Lower leg skin (tissue), 3 donors: ENCODE measurements around the gene HMHB1.

Experiments
- POLR2A ChIP-seq, 2 donors: fragments of 450-650 bp; IDR thresholded peaks; one replicate each; pipeline ENCODE4 v1.6.1; 2016 to 2017; ENCODE audit warnings: antibody characterized with exemption in 2 of 2, mild to moderate bottlenecking in 1 of 2, moderate library complexity in 1 of 2
- TF ChIP-seq, protein P1 (sequence below), 3 donors: fragments of 450-650 bp; IDR thresholded peaks; one replicate each; pipeline ENCODE4 v1.5.1; 2016; ENCODE audit warnings: antibody characterized with exemption in 3 of 3, mild to moderate bottlenecking in 3 of 3, moderate library complexity in 2 of 3

DNA sequence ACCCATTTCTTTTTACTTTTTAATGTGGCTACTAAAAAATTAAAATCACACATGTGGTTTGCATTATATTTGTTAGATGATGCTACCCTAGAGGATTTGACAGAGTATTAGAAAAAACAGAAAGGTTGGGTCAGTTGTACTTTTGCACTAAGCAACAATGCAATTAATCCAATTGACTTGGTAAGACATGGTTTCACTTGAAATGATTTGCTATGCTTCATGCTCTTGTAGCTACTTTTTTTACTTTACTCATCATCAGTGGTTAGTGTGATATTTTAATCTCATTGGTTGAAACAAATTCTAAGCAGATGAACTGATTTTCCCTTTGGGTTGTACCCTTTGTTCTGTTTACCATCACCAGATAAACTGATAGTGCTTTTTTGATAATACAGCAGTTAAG, 39.4 kb downstream of the HMHB1 start:
- TF ChIP-seq POLR2A (IDR thresholded peaks at IDR 0.05): no peak
- TF ChIP-seq, protein P1, sequence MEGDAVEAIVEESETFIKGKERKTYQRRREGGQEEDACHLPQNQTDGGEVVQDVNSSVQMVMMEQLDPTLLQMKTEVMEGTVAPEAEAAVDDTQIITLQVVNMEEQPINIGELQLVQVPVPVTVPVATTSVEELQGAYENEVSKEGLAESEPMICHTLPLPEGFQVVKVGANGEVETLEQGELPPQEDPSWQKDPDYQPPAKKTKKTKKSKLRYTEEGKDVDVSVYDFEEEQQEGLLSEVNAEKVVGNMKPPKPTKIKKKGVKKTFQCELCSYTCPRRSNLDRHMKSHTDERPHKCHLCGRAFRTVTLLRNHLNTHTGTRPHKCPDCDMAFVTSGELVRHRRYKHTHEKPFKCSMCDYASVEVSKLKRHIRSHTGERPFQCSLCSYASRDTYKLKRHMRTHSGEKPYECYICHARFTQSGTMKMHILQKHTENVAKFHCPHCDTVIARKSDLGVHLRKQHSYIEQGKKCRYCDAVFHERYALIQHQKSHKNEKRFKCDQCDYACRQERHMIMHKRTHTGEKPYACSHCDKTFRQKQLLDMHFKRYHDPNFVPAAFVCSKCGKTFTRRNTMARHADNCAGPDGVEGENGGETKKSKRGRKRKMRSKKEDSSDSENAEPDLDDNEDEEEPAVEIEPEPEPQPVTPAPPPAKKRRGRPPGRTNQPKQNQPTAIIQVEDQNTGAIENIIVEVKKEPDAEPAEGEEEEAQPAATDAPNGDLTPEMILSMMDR (IDR thresholded peaks at IDR 0.05): no peak
